ENCODE results near the gene LCNL1. TPM values are rescaled to one million over a fixed set of nuclear protein-coding genes. Genes with fewer than 3 reads are reported as not detected.

Gene LCNL1
- total and polyA plus RNA-seq, 2 of the 13 experiments (the other 11 are each of a cell fraction or from before 2014, with no cell fraction given): not detected

DNA sequence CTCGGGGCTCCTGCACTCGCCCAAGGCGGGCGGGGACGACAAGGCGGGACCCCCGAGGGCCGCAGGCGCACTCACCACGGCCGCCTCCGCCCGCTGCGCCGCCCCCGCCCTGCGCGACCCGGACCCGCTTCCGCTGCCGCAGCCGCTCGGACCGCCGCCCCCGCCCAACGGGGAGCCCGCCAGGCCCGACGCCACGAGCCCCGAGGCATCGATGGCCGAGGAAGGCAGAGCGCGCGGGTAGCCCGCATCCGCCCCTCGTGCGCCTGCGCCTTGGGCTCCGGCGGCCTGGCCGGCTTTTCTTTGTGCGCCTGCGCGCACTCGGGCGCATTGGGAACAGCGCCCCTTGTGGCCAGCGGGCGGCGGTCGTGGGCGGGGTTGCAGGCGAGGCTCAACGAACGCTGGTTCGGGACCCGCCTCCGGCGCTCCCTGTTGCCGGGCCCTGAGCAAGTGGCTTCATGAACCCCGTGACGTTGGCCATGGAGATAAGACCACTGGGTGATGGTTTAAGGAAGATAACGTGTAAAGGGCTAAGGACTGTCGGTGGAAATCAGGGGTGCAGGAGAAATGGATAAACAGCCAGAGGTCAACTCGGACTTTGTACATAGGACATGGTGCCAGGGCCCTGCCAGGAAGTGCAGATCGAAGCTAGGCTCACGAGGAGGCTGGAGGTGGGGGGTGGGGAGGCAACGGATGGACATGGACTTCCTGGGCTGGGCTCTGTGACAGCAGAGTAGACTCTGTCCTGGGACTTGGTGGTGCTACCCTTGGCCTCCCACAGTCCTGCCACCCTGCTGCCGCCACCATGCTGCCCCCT is 38.1 kb upstream of the LCNL1 start, which contains the start of the genes C8G and FBXW5 (continued):
- TF ChIP-seq, protein P1, sequence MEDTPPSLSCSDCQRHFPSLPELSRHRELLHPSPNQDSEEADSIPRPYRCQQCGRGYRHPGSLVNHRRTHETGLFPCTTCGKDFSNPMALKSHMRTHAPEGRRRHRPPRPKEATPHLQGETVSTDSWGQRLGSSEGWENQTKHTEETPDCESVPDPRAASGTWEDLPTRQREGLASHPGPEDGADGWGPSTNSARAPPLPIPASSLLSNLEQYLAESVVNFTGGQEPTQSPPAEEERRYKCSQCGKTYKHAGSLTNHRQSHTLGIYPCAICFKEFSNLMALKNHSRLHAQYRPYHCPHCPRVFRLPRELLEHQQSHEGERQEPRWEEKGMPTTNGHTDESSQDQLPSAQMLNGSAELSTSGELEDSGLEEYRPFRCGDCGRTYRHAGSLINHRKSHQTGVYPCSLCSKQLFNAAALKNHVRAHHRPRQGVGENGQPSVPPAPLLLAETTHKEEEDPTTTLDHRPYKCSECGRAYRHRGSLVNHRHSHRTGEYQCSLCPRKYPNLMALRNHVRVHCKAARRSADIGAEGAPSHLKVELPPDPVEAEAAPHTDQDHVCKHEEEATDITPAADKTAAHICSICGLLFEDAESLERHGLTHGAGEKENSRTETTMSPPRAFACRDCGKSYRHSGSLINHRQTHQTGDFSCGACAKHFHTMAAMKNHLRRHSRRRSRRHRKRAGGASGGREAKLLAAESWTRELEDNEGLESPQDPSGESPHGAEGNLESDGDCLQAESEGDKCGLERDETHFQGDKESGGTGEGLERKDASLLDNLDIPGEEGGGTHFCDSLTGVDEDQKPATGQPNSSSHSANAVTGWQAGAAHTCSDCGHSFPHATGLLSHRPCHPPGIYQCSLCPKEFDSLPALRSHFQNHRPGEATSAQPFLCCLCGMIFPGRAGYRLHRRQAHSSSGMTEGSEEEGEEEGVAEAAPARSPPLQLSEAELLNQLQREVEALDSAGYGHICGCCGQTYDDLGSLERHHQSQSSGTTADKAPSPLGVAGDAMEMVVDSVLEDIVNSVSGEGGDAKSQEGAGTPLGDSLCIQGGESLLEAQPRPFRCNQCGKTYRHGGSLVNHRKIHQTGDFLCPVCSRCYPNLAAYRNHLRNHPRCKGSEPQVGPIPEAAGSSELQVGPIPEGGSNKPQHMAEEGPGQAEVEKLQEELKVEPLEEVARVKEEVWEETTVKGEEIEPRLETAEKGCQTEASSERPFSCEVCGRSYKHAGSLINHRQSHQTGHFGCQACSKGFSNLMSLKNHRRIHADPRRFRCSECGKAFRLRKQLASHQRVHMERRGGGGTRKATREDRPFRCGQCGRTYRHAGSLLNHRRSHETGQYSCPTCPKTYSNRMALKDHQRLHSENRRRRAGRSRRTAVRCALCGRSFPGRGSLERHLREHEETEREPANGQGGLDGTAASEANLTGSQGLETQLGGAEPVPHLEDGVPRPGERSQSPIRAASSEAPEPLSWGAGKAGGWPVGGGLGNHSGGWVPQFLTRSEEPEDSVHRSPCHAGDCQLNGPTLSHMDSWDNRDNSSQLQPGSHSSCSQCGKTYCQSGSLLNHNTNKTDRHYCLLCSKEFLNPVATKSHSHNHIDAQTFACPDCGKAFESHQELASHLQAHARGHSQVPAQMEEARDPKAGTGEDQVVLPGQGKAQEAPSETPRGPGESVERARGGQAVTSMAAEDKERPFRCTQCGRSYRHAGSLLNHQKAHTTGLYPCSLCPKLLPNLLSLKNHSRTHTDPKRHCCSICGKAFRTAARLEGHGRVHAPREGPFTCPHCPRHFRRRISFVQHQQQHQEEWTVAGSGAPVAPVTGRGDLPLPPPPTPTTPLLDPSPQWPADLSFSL (CRISPR knock-in tag; IDR thresholded peaks at IDR 0.05): no peak
- TF ChIP-seq ZNF670 (CRISPR knock-in tag; IDR thresholded peaks at IDR 0.05; ENCODE audit: borderline replicate concordance) (peak; percentile 85), ZNF563 (CRISPR knock-in tag; IDR thresholded peaks at IDR 0.05) (0 out of 2 replicates have a peak, but pooled peaks have one; percentile 19), ZSCAN12 (CRISPR knock-in tag; IDR thresholded peaks at IDR 0.05) (peak; percentile 14; the same call in 1 of the 2 replicates), NR2C2 (CRISPR knock-in tag; IDR thresholded peaks at IDR 0.05; ENCODE audit: borderline replicate concordance) (peak; percentile 90), CBX2 (IDR thresholded peaks at IDR 0.05; ENCODE audit: low read depth, low read length) (no peak), CBX2 (CRISPR knock-in tag; IDR thresholded peaks at IDR 0.05; ENCODE audit: low read depth) (no peak), ELF1 (CRISPR knock-in tag; IDR thresholded peaks at IDR 0.05) (0 out of 2 replicates have a peak, but pooled peaks have one; percentile 11), SRF (IDR thresholded peaks at IDR 0.05; ENCODE audit: low read depth, low read length) (peak; percentile 94), YEATS4 (CRISPR knock-in tag; IDR thresholded peaks at IDR 0.05; ENCODE audit: borderline replicate concordance) (0 out of 2 replicates have a peak, but pooled peaks have one; percentile 49), ZBTB38 (CRISPR knock-in tag; IDR thresholded peaks at IDR 0.05) (peak; percentile 62; the same call in 1 of the 2 replicates), NCOA2 (CRISPR knock-in tag; IDR thresholded peaks at IDR 0.05) (peak; percentile 14; the same call in 1 of the 2 replicates), ZNF205 (CRISPR knock-in tag; IDR thresholded peaks at IDR 0.05) (0 out of 2 replicates have a peak, but pooled peaks have one; percentile 21), NFE2L1 (CRISPR knock-in tag; IDR thresholded peaks at IDR 0.05; ENCODE audit: borderline replicate concordance) (no peak), ZMAT3 (CRISPR knock-in tag; conservative IDR thresholded peaks at IDR 0.05) (no peak; the same call in 1 of the 2 replicates), ZZZ3 (CRISPR knock-in tag; IDR thresholded peaks at IDR 0.05; ENCODE audit: borderline replicate concordance) (peak; percentile 79; the same call in 1 of the 2 replicates), CTCF (CRISPR knock-in tag; IDR thresholded peaks at IDR 0.05) (peak; percentile 92), ZNF256 (CRISPR knock-in tag; conservative IDR thresholded peaks at IDR 0.05) (no peak), SPEN (CRISPR knock-in tag; IDR thresholded peaks at IDR 0.05; ENCODE audit: low read depth) (peak; percentile 75; the same call in 1 of the 2 replicates)
- TF ChIP-seq, protein P2, sequence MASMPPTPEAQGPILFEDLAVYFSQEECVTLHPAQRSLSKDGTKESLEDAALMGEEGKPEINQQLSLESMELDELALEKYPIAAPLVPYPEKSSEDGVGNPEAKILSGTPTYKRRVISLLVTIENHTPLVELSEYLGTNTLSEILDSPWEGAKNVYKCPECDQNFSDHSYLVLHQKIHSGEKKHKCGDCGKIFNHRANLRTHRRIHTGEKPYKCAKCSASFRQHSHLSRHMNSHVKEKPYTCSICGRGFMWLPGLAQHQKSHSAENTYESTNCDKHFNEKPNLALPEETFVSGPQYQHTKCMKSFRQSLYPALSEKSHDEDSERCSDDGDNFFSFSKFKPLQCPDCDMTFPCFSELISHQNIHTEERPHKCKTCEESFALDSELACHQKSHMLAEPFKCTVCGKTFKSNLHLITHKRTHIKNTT (CRISPR knock-in tag; IDR thresholded peaks at IDR 0.05): no peak
